HG02884 (cell line): Measurements from ENCODE around the gene ARHGAP20.

ENCODE experiments used
- ATAC-seq: cut with Tn5 transposase; IDR thresholded peaks from one replicate; pipeline ENCODE4 v1.9.1; 2021; ENCODE audit warnings: mild to moderate bottlenecking, moderate library complexity; ENCODE audit not compliant: unreplicated experiment

ARHGAP20 gene

DNA sequence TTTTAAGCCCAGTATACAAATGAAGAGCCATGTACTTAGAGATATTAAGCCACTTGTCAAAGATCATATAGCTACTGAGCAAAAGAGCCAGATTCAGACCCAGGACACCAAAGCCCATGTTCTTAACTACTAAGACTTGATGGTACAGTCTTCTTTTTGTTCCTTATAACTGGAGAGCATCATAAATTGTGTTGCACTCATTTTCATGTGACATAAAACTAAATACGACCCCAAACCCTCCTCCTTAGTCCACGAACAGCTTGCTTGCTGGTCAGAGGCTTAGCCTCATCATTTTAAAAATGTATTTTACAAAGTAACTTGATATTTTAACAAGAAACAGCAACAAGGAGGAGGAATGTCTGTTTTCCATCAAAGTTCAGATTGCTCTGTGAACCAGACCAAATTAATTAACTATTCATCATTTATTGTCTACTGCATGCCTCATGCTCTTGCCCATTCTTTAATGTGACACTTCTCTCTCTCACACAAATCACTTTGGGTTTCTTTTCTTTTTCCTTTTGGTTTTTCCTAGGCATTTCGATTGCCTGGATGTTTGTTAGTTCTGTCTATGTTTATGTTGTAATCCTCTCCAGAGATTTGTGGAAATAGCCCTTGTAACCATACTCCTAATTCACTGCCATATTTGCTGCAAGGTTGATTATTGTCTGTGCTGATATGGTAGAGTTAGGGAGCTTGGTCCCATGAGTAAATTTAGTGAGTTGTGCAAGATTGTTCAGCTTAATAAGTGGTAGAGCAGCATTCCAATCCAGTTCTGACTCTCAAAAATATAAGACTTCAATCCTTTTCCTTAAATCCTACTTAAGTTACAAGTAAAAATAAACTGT, 8.4 kb upstream of the ARHGAP20 start:
- ATAC-seq: no peak

DNA sequence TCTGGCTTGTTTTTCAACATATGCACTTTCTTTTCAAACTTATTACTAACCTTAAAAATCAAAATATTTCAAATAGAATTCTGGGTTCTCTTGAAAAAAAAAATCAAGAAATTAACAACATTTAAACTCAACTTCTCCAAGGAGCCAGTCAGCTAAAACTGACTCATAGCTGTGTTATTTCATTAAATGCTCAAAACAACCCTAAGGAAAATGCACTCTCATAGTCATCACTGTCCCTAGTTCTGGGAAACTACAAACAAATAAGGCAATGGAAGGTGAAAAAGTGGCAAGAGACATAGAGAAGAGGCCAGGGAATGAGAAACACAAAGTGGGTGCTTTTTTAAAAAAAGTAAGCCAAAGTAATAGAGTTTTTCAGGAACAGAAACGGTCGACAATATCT, 4.1 kb upstream of the ARHGAP20 start:
- no peak for ATAC-seq

DNA sequence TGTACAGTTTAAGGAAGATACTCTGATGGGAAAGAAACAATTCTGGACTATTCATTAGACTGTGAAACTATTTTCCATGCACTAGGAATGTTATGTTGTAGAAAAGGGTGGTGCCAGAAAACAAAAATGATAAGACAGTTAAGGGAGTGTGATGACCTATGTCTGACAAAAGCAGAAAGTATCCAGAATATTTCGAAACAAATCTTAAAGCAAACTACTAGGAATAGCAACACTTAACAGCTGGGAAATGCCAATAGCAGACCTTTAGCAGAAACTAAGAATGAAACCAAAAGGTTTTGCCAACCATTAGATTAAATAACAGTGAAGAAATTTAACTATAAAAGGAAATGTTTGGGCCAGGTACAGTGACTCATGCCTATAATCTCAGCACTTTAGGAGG, 3.3 kb upstream of the ARHGAP20 start:
- ATAC-seq: no peak

DNA sequence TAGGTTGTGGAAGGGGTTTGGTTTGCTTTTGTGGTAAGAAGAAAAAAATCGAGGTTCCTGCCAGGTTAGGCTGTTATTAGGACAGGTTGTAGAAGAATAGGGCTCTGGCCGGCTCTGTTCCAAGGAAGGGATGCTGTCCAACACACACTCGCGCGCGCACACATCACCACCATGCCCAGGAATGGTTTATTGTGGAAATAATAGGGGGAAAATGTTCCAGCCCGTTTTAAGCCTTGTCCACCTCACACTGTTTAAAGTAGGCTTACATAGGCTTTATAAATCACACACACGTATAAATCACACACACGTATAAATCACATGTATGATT, 1.2 kb upstream of the ARHGAP20 start:
- no peak for ATAC-seq

- peak; percentile 34 for ATAC-seq
These were observed 617 bp upstream of the ARHGAP20 start for GRCh38 chr11:110712659-110713448.

DNA sequence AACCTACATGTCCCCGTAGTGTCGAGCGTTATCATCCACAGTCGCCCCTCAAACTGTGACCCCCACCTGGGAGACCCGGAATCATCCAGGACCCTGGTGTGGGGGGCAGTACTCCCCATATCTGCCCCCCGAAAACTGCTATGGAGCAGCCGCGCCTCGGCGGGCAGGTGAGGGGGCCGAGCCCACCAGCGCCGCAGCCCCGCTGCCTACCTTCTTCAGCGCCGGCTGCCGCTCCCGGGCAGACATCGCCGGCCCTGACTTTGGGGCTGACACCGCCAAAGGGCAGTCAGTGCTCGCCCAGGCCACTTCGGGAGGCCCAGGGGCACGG, 825 bp downstream of the ARHGAP20 start:
- no peak for ATAC-seq

GRCh38 chr11:110710628-110711381, 1.4 kb downstream of the ARHGAP20 start:
- ATAC-seq: no peak

GRCh38 chr11:110704210-110704864, 7.9 kb downstream of the ARHGAP20 start:
- ATAC-seq: no peak

DNA sequence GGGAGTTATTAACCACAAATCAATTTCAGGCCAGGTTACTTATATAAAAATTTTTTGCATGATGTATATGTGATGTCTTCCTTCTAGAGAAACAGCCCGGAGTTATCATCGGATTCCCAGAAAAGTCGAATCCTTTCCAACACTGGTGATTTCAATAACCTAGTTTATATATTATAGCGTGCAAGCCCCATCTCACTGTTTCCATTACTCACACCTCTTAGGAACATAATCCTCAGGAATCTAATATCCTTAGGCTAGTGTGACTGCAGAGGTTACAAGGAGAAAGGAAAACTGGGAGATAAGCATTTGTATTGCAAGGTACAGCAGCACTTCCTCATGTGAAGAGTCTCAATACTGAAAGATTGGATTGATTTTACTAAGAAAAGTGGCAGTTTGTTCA, 20.3 kb downstream of the ARHGAP20 start:
- ATAC-seq: no peak

DNA sequence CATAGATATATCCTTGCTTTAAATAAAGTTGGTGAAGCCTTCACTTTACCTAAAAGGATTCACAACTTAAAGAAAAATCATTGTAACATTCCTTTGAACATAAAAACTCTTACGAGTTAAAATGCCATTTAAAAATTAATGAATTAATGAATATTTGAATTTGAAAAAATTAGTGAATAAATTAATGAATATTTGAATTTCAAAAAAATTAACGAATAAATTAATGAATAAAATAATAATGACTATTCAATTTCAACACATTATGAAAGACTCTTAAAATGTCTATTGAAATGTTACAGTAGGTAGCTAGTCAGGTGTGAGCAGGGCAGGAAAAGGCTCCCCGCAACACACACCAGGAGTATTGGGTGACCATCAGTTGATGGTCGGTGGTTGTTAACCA, 22.9 kb downstream of the ARHGAP20 start:
- no peak for ATAC-seq

GRCh38 chr11:110679323-110679975, 32.8 kb downstream of the ARHGAP20 start:
- ATAC-seq: no peak

DNA sequence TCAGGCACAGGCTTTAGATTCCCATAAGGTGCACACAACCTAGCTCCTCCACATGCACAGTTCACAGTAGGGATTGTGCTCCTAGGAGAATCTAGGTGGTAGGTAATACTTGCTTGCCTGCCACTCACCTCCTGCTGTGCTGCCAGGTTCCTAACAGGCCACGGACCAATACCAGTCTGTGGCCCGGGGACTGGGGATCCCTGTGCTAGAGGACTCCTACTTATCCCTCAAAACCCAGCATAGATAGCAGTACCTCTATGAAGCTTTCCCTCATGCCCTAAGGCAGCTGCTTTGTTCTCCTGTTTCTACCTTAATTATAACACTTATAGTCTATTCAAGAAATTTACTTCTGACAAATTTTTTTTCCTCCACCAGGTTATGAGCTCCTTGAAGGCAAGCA, 36.7 kb downstream of the ARHGAP20 start:
- ATAC-seq: no peak

- no peak for ATAC-seq
These were observed 46.4 kb downstream of the ARHGAP20 start for GRCh38 chr11:110665689-110666465.

GRCh38 chr11:110655967-110656366, 56.3 kb downstream of the ARHGAP20 start:
- ATAC-seq: no peak

DNA sequence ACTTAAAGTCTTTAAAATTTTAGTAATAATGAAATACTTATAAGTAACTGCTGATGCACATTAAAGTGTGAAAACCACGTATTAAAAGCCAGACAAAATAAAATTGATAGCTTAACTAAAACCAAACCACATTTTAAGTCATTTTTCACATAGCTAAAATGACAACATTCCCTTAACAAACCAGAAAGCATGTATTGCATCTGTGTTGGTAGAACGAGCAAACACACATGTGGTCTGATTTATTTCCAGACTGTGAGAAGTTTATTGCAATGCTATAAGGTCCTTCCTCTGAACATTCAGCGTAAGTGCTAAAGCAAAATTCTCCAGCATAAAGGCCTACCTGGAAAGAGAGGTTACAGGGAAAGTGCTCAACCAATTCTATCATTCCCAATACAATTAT, 57.8 kb downstream of the ARHGAP20 start:
- no peak for ATAC-seq

DNA sequence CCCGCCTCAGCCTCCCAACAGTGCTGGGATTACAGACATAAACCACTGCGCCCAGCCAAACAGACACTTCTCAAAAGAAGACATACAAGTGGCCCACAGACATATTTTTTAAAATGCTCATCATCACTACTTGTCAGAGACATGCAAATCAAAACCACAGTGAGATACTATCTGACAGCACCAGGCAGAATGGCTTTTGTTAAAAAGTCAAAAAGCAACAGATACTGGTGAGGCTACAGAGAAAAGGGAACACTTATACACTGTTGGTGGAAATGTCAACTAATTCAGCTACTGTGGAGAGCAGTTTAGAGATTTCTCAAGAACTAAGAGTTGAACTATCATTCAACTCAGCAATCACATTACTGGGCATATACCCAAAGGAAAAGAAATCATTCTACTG, 67.0 kb downstream of the ARHGAP20 start:
- ATAC-seq: no peak

DNA sequence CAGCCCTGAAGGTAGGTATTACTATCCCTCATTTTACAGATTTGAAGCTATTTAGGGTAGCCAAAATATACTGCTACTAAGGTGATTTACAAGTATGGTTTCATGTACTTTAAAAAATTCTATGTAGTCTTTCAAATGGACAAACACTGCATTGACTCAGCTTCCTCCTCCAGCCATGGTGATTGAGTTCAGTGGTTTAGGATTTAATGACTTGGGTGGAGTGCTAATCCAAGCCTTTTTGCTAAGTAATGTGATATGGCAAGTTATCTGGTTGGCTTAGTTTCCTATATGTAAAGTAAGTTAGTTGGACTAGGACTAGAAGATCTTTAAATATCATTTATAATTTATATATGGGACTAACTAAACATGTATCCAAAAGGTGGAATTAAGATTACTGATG, 77.9 kb downstream of the ARHGAP20 start:
- no peak for ATAC-seq

- ATAC-seq: no peak
These were observed 80.7 kb downstream of the ARHGAP20 start for GRCh38 chr11:110631551-110631950.

GRCh38 chr11:110629594-110629993, 82.6 kb downstream of the ARHGAP20 start:
- no peak for ATAC-seq

GRCh38 chr11:110621826-110622225, 90.4 kb downstream of the ARHGAP20 start:
- ATAC-seq: no peak
